Stomach (tissue), 4 donors: ENCODE measurements around the gene C1QTNF9B.

Source experiments
- CTCF ChIP-seq, 7 experiments: fragments of 450-650 bp in 4 of 7; fragments of 200-600 bp in 3 of 7; sonication (generic) in 3 of 7; IDR thresholded peaks; one replicate each; pipeline ENCODE4 v1.5.1; 2016 to 2019; ENCODE audit warnings: antibody characterized with exemption in 7 of 7, control low read depth in 2 of 7, mild to moderate bottlenecking in 1 of 7
- EP300 ChIP-seq: sonication (generic); formaldehyde crosslinking; IDR thresholded peaks from one replicate; pipeline ENCODE4 v1.6.1; 2017; ENCODE audit warnings: antibody characterized with exemption

- TF ChIP-seq CTCF (IDR thresholded peaks at IDR 0.05) (no peak), EP300 (no peak)
These were observed 49.6 kb upstream of the C1QTNF9B start for GRCh38 chr13:23946900-23947299.
